ENCODE measurements around the gene ADAMTS6.
"Not testable (repeated sequence)": the region's sequence is repeated elsewhere in the genome, so short reads cannot be mapped to it uniquely, and the experiment has no call there.

Gene ADAMTS6

DNA sequence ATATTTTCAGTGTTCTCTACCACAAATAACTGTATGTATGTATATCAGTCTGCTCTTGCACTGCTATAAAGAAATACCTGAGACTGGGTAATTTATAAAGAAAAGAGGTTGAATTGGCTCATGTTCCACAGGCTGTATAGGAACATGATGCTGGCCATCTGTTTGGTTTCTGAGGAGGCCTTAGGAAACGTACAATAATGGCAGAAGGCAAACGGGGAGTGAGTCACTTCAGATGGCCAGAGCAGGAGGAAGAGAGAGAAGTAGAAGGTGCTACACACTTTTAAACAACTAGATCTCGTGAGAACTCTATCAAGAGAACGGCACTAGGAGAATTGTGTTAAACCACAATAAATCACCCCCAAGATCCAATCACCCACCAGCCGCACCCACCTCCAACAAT is 121.7 kb downstream of the ADAMTS6 start:
- no peak for DNase-seq

DNA sequence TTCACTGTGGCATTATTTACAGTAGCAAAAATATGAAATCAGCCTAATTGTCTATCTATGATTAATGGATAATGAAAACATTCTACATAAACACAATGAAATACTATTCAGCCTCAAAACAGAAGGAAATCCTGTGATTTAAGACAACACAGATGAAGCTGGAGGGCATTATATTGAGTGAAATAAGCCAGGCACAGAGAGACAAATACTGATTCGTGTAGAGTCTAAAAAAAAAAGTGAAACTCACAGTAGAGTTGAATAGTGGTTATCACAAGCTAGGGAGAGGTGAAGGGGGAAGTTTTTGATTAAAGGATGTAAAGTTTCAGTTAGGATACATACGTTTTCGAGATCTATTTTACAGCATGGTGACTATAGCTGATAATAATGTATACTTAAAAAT is 122.2 kb downstream of the ADAMTS6 start:
- DNase-seq = no peak

DNA sequence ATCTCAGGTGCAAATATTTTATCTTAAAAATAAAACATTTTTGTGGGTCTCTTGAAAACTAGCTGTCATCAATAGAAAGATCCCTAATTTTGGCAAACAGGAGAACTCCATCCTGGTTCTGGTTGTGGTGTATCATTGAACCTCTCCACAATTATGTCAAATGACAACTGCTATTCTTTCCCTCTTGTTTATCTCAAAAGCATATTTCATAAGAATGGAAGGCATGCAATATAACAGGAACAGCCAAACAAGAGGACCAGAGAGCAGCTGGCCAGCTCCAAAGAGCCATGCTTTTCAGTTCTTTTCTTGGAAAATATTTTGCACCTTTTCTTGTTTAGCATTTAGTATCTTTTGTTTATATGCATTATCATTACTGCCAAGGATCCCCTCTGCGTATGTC is 125.4 kb downstream of the ADAMTS6 start:
- DNase-seq = no peak

DNA sequence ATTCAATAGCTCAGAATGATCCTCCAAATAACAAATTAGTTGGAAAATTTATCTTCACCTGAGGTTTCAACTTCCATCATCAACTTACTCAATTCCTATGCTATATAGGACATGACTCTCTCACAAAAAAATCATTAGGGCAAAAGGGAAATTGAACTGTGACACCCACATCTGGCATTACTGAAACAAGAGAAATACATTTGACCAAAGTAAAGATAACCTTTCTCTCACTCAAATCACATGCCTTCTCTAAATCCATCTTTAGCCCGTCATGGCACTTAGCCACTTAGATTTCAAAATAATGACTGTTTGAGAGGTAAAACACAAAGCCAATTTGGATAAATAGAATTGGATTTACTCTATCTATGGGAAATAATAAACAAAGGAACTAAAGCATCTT is 126.4 kb downstream of the ADAMTS6 start:
- DNase-seq = no peak

DNA sequence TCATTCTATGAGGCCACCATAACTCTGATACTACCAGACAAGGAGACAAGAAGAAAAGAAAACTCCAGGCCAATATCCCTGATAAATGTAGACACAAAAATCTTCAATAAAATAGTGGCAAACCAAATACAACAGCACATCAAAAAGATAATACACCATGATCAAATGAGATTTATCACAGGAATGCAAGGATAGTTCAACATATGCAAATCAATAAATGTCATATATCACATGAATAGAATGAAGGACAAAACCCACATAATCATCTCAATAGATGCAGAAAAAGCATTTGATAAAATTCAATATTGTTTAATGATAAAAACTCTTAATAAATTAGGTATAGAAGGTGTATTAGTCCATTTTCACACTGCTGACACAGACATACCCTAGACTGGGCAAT is 139.9 kb downstream of the ADAMTS6 start:
- no peak for DNase-seq

DNA sequence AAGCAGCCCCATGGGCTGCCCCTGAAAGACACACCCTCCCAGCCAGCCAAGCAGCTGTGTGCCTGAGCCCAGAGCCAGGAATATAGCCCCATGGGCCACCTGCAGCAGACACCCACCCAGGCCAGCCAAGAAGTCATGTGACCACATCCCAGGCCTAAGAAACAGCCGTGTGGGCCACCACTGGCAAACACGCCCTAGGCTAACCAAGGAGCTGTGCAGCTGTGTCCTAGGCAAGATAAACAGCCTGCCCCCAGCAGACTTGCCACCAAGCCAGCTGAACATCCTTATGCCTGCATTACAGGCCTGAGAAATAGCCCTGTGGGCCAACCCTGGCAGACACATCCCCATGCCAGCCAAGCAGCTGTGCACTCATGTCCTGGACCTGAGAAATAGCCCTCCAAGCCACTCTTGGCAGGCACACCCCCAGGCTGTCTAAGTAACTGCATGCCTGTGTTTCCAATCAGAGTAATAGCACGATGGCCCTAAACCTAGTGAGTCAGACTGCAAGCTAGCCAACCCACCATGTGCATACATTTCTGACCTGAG is 143.0 kb downstream of the ADAMTS6 start:
- no peak for DNase-seq

DNA sequence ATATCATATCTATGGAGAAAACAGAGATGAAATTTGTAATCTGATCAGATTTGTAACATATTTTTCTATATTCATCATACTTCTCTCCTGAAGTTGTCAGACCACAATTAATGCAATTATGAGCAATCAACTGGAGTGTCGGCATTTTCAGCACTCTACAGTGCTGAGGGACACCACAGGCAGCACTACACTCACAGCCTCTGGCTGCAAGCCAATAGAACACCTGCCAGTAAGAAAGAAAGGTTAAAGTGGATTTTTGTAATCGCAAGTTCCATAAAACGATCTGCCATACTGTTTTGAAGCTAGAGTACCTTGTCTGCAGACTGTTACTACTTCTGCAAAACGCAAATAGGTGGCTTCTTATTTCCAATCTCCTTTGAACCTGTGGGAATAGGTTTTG is 147.6 kb downstream of the ADAMTS6 start:
- peak; percentile 15 for DNase-seq

DNA sequence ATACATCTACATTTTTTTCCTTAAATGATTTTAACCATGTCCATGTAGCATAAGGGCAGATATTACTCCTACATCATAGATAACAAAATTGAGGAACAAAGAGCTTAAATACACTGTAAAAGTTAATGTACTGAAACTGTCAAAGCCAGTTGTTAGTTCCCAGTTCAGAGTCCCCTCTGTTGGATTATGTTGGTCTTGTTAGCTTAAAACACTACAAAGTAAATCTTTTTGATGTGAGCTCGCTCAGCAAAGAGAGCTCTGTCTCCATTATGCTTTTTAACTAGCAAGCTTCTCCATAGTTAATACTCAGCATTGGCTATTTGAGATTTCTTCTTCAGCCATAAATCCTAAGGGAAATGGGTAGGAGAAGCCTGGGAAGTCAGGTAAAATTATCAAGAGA is 149.1 kb downstream of the ADAMTS6 start:
- no peak for DNase-seq

DNA sequence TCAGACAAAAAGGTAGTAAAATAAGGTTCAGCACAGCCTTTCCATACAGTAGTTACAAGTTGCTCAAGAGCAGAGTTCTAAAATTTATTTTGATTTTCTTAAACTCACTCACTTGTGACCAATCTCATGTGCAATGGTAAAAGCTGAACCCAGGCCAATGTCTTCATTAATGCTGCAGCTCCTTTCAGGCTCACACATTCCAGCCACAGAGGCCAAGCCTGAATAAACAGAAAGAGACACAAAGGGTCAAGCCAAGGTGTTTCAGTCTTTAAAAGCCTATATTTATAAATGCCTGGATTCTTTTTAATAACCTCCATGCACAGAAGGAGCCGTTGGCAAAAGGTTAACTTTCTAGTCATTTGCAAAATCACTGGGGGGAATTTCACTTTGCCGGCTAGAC is 152.5 kb downstream of the ADAMTS6 start:
- no peak for DNase-seq

DNA sequence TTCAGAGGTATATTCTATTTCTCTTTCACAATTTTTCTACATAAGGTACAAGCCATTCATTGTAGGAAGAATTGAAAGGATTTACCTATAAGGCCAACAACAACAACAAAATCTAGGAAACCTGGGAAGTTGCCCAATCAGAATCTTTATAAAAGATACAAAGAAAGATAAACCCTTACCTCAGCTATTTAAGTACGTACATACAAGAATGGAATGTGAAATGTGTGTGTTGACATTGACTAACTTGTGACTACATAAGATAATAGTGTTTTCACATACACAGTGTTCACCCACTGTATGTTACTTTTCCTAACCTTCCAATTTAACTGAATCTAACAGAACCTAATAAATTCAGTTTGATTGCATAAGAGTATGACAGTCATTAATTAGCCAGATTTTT is 154.1 kb downstream of the ADAMTS6 start:
- no peak for DNase-seq

DNA sequence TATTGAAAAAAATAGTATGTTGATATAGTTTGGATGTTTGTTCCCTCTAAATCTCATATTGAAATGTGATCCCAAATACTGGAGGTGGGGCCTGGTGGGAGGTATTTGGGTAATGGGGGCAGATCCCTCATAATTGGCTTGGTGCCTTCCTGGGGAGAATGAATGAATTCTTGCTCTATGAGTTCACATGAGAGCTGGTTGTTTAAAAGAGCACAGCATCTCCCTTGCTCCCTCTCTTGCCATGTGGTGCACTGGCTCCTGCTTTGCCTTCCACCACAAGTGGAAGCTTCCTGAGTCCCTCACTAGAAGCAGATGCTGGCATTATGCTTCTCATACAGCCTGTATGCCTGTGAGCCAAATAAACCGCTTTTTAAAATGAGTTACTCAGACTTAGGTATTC is 154.8 kb downstream of the ADAMTS6 start:
- DNase-seq = no peak

DNA sequence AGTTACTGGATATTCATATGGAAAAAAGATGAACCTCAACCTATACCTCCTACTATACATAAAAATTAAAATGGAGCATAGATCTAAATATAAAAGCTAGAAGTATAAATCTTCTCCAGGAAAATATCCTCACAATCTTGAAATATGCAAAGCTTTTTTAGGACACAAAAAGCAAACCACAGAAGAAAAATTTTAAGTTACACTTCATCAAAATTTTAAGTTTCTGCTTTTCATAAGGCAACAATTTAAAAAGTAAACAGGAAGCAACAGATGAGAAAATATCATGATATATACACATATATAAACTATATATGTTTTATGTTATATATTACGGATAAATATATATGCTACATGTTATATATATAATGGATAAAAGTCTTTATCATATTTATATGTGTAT is 157.5 kb downstream of the ADAMTS6 start:
- no peak for DNase-seq

DNA sequence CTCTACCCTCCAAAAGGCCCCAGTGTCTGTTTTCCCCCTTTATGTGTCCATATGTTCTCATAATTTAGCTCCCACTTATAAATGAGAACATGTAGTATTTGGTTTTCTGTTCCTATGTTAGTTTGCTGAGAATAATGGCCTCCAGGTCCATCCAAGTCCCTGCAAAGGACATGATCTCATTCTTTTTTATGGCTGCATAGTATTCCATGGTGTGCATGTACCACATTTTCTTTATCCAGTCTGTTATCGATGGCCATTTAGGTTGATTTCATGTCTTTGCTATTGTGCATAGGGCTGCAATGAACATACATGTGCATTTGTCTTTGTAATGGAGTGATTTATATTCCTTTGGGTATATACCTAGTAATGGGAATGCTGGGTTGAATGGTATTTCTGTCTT is 161.0 kb downstream of the ADAMTS6 start:
- DNase-seq = not testable (repeated sequence)

DNA sequence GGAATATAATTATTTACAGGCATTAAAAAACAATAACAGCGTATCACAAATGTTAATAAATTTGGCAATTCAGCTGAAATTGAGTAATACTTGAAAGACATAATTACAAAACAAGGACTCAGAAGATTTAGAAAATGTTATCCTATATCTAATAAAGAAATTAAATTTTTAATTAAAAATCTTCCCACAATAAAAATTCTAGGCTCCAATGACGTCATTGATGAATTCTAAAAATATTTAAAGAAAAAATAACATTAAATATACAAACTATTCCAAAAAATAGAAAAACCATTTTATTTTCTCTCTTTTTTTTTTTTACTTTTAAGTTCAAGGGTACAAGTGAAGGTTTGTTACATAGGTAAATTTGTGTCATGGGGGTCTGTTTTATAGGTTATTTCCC is 161.5 kb downstream of the ADAMTS6 start:
- DNase-seq = no peak

DNA sequence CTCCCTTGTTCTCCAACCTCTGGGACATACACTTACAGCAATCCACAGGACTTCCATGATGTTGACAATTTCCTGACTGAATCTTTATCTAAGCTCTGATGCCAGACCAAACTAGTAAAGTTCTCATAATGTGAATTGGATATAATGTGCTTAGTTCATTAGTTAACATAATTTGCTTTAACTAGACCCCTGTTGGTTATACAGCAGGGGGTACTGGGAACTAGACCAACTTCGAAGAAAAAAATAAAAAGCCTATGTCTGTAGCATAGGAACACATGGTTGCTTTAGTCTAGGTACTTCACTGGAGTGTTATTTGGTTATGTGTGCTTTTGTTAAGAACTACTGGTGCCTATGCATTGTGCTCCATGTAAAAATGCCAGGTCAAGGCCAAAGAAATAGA is 173.8 kb downstream of the ADAMTS6 start:
- no peak for DNase-seq

DNA sequence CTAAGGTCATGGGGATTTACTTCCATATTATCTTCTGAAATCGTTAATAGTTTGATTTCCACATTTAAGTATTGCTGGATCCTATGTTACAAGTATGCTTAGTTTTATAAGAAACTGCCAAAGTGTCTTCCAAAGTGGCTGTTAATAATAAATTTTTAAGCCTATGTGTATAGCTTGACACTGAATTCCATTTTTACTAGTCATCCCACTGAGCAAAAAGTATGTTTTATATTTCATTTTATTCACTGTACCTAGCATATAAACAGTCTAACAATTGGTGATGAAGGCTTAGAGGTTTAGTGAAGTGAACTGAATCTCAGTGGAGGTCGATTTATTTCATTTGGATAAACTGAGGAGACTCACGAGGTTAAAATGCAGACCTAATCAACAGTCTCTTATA is 174.6 kb downstream of the ADAMTS6 start:
- DNase-seq = no peak

DNA sequence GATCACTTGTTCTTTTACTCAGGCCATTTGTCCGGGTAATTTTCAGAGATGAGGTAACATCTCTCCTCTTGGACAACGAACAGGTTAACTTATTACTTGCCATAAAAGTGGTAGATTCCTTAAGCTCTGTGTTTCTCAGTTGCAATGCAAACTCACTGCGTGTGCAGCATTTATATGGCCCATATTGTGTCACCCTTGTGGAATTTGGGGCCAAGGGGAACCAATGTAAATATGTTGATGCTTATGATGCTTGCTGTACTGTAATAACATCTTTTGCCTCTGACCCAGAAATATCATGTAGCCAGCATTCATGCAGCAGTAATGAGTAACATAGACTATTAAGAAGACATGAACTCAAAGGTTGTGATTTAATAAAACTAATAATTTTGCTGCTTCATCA is 175.8 kb downstream of the ADAMTS6 start:
- DNase-seq = no peak

DNA sequence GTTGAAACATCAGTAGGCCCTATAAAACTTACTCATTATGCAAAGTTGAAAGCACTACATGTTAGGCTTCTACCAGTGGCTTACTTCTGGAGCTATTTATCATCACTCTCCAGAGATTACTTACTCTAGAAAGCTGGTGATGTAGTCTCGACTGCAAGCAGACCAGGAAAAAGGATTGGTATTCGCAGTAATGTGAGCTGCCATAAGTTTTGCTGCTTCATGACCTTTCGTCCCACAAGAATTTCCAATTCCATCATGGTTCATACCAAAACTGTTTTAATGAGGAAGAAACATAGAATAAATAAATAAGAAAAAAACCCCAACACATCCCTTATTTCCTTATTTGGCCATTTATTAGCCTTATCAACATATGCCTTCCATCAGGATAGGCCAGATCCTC is 181.9 kb downstream of the ADAMTS6 start:
- DNase-seq = no peak

DNA sequence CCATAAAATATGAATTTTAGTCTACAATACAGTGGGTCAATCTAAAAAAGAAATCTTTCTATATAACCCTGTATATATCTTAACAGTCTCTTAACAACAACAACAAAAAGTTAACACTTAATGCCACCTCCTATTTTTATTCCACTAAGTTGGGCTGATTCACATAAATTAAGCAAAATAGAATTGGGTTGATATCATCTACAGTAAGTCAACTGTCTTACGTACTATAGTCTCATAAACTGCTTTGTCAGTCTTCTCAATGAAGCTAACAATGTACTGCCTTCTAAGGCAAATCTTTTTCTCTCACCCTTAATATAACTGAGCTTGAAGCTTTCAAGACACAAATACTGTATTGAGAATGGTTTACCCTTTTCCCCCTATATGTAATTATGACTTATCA is 185.7 kb downstream of the ADAMTS6 start:
- DNase-seq = no peak

DNA sequence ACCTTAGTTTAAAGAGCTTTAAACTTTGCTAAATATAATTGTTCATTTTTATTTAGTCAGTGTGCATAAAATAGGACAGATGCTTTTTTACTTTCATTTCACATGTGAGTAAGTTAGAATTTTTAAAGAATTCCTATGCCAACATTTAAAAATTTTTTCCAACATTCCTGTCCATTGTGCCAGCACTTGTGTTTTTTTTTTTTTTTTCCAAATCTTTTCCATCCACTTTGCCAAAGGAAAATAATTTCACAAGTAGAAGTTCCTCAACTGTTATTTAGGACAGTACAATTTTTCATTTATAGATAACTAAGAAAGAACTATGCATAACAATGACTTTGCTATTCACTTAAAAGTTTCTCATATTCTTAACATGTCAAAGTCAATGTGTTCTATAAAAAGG is 189.5 kb downstream of the ADAMTS6 start:
- DNase-seq = no peak

DNA sequence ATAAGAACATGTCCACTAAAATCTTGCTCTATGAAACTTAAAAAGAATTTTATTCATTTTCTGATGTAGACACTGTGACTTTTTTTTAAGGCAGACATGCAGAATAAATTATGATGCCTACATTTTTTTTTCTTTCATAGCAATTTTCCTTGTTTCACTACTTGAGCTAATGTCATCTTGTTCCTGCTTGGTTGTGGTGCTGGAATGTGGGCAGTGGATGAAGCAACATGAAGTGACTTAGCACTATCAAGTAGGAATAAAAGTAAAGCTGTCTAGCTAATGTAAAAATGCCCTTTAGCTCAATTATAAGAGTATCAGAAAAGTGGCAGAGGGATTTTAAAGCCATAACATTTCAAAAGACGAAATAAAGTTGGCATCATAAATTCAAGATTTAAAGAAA is 191.0 kb downstream of the ADAMTS6 start:
- no peak for DNase-seq

DNA sequence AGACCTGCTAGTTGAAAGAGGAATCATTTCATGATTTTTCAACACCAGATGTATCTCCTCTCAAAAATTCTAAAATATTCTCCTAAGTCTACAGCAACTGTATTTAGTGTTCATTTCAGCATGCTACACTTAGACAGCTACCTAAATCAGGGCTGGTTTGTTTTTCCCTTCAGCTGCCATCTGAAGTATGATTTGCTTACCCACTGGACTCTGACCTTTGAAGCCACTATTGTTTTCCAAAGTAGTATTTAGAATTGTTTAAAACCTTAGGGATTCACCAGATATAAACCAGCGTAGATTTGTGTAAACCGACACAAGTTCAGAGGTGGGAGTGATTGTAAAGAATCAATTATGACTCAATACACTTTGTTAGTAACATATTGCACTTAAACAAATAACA is 193.1 kb downstream of the ADAMTS6 start:
- DNase-seq = no peak

DNA sequence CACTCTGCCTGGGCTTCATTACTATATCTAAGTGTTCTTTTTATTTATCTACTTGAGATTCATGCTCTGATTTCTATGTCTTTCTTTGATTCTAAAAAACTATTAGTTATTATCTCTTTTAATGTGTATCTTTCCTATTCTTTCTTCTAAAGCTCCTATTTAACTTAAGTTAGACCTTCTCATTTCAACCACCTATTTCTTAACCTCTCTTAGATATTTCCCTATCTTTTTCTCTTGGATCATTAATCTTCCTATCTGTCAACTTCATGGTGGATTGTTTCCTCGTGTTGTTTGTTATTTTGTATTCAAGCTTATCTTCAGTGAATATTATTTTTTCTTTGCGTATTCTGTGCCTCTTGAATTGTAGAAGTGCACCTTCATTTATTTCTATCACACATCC is 202.1 kb downstream of the ADAMTS6 start:
- DNase-seq = no peak

DNA sequence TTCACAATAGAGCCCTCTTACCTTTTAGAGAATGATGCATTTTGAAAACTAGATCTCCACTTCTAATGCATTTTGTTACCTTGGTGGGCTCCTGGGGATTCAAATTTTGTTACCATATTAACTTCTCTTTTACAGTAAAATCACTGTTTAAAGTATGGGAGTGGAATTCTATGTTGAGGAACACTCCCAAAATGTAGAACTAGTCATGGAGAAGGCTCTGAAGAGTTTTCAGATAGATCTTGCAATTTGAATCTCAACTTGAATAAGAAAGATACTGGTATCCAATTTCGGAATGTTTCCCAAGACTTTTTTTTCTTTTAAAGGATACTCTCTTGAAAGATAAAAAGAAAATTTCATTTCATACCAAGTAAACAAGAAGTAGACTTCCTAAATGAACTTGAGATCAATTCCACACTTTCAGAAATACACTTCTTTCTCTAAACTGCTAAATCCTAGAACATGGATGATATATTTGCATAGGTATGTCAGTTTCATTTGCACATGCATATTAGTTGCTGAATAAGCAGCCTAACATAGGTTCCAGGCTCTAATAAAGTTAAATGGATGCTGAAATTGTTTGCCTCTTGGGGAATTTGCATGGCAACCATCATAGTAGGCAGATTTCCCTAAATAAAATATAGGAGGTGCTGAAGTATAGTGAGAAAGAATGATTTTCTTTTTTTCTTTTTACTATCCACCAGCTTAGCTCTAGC is 205.4 kb downstream of the ADAMTS6 start:
- no peak for DNase-seq

DNA sequence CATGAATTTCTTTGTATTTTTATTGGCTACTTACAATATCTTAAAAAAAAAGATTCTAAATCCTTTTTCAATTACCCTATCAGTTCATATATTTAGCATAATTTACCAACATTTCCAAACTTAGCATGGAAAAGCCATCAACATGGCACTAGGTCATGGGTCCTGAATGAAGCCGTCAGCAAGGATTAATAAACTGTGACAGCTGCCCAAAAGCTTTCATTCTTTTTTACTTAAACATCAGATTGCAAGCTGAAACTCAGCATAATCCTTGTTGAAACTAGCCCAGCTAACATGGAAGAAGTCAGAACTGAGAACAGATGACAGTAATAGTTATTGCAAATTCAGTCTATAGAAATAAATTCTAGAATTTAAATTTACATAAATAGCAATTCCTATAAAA is 209.8 kb downstream of the ADAMTS6 start:
- DNase-seq = no peak

Data from NCI-H510A (cell line).